ENCODE data around the gene CTNNBL1. TPM values are rescaled to one million over a fixed set of nuclear protein-coding genes. Genes with fewer than 3 reads are reported as not detected.

The CTNNBL1 gene
- total RNA-seq, 1 donor from 2014 or later: 45.8 TPM

DNA sequence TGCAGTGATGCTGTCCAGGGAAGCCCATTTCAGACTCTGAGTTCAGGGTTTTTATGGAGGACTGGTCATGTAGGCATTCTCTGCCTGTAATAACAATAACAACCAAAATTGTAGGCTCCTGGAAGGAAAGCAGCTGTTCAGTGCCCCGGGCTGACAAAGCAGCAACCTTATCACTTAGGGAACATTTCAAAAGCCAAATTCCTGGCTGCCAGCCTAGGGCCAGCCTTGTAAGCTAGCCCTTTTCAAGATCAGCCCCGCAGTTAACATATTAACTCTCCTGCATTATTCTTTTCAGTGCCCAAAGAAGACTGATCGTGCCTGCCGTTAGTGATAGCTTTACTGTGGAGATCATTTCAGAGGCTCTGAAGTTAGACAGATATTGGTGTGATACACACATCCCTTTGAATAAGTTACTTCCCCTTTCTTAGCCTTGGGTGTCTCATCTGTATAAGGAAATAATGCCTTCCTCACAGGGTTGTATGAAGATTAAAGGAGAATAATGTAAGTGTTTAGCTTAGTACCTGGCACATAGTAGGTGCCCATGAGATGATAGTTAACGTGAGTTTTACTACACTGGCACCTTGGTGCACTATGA, 44.1 kb downstream of the CTNNBL1 start:
- DNase-seq (ENCODE audit: low read depth, low spot score): no peak

DNA sequence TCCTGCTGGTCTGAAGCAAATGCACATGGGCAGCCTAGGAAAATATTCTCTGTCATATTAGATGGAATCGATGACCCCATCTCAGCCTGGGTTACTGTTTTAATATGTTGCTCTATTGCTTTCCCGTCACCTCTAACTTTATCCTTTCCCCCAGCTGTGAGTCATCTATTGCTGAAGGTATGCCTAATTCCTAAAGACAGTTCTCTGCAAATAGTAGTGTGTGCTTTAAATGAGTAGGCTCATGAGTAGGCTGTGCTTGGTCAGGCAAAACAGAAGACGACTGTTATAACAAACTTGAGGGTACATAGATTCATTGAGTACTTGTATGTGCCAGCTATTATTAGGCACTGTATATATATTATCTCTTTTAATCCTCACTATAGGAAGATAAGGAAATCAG, 47.2 kb downstream of the CTNNBL1 start:
- no peak for DNase-seq (ENCODE audit: low read depth, low spot score)

DNA sequence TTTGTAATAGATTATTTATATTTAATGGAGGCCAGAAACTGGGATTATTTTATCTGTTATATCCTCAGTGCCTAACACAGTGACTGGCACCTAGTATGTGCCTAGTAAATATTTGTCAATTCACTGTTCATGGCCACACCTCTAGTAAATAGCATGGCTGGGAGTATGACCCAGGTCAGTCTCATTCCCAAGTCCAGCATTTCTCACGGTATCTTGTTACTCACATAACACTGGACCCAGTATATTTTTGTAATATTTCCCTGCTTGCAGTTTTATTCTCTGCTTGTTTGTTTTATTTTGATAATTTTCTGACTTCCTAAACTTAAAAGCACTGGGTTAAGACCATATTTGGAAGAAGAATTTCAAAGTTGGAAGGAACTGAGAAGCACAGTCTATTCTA, 47.7 kb downstream of the CTNNBL1 start:
- no peak for DNase-seq (ENCODE audit: low read depth, low spot score)

DNA sequence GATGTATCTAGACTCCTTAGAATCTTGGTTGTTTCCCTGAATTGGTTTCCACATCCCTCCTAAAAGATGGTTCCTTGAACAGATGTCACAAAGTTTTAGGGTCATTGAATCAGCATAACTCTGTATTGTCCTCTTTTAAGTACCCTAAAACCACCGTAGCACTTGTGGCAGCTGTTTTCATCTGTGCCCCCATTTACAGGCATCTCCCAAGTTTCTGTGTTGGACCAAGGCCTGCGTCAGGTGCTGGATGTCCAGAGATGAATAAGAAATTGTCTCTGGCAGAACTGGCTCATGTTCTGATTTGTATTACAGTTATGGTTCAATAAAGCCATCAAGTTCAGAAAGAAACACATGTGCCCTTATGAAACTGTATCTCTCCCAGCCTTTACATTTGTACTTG, 48.3 kb downstream of the CTNNBL1 start:
- DNase-seq (ENCODE audit: low read depth, low spot score): no peak

DNA sequence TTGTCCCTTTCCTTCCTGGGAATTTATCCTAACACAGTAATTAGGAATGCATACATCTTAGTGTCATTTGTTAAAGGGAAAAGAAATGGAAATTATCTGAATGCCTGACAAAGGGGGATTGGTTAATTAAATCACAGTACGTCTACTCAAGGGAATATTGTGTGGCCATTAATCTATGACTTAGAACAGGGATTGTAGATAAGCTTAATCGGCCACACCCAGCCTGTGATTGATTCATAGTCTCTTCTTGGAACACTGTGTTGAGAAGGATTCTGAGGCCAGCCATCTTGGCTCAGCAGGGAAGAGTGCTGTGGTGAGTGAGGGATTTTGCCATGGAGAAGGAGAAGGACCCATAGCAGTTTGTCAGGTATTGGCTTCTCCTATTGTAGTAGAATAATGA, 50.5 kb downstream of the CTNNBL1 start:
- no peak for DNase-seq (ENCODE audit: low read depth, low spot score)

DNA sequence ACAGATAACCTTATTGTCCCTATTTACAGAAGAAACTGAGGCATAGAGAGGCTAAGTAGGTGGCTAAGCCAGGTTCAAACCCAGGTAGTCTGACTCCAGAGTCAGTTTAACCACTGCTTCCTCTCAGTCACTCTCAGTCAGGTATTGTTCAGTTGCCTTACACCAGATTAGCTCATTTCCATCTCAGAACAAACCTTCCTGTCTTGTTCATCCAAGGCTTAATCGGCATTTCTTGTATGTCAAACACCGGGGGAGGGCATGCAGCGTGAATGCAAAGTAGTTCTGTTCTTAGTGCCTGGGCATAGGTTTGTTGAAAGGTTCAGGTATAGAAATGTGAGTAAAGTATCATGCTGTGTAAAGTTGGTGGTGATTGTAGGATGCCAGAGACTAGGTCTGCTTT, 51.7 kb downstream of the CTNNBL1 start:
- no peak for DNase-seq (ENCODE audit: low read depth, low spot score)

DNA sequence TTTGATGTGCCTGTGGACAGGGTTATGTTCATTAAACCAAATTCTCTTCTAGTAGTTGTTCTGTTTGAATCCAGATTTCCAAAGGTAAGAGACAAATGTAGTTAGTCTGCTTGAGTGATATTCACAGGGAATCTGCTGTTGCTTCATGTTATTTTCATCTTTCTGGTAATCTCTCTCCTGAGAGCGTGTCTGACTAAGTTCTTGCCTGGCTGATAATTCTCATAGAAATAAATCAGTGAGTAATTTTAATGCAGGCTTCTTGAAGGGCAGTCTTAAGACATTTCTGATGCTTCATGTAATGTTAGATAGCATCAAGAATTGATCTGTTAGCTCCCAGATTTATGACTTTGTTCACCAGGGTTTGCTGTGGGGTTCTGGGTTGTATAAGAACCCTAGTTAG, 54.2 kb downstream of the CTNNBL1 start:
- no peak for DNase-seq (ENCODE audit: low read depth, low spot score)

DNA sequence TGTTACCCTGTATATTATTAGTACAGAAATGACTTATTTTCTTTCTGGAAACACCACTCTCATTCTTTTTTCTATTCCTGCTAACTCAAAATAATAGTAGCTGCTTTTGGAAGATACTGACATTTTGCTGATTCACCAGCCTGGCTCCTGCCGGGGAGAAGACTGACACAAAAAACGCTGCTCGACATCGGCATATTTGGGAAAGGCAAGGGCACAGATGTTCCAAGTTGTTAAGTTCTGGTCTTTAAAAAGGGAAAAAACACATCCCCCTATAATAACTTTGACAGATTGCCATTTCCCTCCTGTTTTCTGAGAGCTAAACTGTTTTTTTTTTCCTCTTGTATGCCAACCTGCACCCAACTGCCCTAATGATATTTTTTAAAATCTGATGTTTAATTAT, 55.4 kb downstream of the CTNNBL1 start:
- DNase-seq (ENCODE audit: low read depth, low spot score): no peak

DNA sequence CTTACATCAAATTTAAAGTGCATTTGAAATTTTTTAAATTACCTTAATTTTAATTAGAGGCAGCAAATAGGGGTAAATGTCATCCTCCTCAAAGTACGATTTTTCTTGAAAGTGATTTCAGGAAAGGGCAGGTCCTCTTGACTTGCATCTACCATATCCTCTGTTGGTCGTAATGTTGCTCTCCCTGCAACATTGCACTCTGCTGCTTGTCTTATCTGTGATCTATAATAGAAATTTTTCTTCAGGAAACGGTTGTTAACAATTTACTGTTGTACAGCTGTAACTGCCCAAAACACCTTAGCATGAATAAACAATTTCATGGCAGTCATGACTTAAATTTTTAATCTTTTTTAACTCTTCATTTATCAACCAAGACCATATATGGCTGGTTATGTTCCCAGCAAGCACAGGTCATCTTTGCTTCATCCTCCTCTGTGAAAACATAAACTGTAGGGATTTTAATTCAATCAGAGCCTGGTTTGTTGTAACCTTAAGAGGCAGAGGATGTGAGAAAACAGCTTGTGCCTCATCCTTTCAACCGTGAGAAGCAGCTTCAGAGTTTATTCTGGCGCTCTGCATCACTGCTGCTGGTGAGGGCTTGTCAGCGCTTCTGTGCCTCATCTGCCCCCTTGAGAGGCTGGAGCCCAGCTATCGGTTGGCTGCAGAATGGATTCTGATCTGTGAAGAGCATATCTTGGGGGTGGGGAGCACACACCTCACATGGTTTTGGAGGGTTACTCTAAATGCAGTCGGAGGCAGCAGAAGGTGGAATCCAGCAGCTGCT, 56.0 kb downstream of the CTNNBL1 start:
- no peak for DNase-seq (ENCODE audit: low read depth, low spot score)

DNA sequence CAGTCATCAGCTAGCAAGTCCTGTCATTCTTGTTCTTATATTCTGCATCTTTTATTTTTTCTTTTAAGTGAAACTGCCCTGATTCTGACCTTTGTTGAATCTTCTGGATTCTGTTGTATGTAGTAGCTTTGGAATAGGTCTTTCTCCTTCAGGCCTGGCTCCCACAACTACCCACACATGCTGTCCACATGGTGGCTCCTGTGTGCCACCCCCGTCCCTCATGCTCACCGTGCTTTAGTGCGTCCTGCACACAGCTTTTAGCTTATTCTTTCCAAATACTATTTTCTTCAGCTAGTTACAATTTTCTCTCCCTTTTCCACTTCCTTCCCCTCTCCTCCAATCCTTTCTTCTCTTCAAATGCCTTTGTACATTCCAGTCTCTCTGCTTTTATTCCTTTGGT, 61.8 kb downstream of the CTNNBL1 start:
- no peak for DNase-seq (ENCODE audit: low read depth, low spot score)

DNA sequence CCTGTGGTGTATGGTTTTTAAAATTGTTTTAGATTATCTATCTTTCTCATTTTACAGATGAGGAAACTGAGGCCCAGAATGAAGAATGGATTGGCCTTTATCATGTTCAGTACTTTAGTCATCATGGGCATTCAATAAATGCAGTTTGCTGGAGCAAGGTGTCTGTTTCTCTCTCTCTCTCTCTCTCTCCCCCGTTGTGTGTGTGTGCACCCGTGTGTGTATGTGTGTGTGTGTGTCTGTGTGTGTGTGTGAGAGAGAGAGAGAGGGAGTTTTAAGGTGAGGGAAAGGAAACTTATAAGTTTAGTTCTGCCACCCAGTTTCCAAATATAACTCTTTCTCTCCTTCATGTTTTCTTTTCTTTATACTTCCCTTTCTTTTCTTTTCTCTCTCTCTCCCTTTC, 62.4 kb downstream of the CTNNBL1 start:
- no peak for DNase-seq (ENCODE audit: low read depth, low spot score)

DNA sequence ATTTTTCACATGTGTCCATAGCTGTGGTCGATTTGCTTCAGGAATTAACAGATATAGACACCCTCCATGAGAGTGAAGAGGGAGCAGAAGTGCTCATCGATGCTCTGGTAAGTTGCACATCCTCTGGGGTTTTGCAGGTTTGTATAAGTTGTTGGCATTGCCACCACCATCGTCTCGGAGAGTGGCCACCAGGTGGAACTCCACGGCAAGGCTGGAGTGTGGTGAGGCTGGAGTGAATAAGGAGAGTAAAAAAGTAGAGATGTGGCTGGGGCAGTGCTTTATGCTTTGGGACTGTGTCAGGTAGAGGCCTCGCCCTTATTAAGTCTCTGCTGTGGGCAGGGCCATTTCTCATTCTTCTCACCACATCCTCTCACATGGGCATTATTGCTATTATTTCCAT, 63.7 kb downstream of the CTNNBL1 start:
- no peak for DNase-seq (ENCODE audit: low read depth, low spot score)

DNA sequence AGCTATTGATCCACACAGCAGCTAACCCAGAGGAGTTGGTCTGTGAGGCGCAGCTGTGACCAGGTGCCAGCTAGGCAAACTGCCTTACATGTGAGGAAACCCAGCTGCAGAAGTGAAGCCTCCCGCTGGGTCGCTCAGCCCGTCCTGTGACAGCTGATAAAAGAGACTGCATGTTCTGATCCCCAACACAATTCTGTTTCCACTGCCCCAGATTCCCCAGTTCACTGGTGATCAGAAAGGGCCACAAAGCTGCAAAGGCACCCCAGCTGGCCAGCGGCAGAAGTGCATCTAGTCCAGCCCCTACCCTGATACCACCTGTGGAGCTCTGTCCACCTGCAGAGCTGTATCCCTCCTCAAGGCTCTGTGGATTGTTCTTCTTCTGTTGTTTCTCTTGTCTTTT, 64.5 kb downstream of the CTNNBL1 start:
- no peak for DNase-seq (ENCODE audit: low read depth, low spot score)

DNA sequence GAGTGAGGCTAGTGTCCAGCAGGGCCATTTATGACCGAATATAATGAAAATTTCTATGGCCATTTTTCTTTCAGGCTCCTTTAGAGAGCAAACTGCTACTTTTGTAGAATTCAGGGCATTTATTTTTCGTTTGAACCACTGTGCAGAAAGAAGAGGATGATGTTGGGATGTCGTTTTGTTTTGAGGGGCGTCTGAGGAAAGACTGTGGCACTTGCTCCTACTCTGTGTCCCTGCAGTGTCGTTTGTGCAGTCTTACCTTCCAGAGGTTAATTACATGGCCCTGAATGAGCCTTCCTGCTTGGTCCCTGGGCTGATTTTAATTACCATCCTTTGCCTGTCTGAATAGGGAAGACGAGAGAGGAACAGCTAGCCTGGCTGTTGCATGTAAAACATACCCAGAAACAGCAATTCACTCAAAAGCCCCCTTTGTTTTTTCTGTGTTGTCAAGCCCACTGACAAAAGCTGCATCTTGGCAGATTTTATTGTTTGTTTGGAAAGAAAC, 65.3 kb downstream of the CTNNBL1 start:
- DNase-seq (ENCODE audit: low read depth, low spot score): no peak

DNA sequence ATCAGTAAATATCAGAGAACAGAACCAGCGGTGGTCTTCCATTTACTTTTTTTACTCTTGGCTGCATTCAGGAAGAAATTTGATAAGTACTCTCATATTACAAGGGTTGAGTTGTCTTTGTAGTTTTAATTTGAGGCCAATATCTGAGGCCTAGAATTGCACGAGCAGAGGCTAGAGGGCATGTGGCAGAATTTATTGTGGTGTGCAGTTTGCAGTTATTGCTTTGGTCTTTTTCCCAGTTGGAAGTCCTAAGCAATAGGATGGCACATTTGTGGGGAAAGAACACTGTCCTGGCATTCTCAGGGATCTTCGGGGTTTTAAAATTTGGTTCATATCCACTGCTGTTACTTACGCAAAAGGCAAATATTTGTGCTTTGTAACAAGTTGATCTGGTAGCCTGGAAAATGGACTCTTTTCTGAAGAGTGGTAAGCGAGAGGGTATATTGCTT, 66.0 kb downstream of the CTNNBL1 start:
- no peak for DNase-seq (ENCODE audit: low read depth, low spot score)

DNA sequence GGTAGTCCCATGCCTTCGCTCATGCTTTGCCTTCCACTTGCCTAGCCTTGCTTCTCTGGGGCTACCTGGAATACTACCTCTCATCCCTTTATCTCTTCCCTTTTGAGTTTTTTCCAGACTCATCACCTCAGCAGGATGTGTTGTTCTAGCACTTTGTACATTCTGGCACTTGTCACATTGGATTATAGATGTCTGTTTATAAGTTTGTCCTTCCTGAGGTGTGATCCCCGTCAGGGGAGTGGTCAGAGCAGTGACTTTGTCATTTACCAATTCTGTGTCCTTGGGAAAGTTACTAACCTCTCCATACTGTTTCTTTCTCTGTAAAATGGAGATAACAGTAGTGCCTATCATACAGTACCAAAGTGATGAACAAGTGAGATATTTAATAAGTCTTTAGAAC, 66.5 kb downstream of the CTNNBL1 start:
- no peak for DNase-seq (ENCODE audit: low read depth, low spot score)

DNA sequence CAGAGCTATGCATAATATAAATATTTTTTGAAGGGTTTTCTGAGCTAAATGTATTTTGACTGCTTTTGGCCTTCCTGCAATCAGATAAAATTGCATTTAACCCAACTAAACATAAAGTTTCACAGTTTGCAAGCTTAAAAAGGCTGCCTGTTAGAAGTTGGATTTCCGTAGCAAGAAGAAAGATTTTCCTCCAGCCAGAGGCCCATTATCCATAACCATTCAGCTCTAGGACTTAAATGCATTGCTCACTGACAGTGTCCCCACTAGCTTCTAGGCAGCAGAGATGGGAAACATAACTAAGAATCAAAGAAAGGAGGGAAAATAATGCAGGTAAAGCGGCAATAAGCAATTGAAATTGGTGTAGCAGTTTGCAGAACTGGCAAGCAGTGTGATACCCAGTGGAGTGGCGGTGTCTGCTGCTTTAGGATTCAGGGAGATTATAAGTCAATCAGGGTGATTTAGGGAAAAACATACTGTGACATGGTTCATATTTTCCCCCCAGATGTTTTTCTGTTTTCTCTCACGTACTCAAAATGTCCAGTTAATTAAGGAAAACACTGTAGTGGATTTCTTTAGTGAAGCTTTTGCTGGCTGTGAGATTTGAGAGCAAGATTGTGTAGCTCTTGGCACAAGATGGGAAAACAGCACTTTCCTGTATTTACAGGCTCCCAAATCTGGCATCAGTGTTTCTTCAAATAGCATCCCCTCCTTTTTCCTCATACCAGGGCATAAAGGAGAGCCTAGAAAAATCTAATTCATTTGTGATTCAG, 69.1 kb downstream of the CTNNBL1 start:
- DNase-seq (ENCODE audit: low read depth, low spot score): no peak

DNA sequence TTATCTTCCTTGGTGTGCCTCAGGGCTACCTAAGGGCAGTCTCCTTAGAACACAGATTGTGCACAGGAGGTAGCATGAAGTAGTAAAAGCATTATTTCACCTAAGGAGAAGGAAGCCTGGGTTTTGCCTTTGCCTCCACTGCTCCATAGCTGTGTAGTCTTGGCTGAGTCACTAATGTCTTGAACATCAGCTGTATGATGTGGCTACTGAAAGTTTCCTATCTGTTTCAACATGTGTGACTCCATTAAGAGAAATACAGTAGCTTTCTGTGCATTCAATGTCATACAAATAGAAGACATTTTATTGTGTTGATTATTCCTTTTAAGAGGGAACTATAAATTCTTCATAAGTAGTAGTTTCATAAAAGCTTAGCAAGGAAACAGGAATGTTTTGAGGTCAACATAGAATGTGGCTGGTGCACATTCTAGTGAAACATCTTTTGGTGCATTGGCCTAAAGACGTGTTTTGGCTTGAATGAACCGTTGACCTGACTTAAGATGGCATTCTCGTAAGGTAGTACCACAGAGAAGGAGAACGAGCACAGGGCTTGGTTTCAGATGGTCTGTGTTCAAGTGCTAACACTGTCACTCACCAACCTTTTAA, 70.6 kb downstream of the CTNNBL1 start:
- no peak for DNase-seq (ENCODE audit: low read depth, low spot score)

DNA sequence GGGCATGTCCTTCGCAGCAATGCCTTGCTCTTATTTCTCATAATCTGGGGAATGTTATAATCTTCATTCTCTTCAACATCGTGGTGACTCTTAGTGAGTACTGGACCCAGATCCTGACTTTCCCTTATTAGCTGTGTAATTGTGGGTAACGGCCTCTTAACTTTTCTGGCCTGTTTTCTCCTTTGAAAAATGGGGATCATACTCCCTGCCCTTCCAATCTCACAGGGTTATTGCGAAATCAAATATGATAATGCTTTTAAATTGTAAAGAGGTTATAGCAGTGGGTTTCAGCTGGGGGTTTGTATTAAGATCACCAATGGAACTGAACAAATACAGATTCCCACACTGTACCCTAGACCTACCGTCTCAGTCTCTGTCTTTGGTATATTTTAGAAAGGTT, 77.1 kb downstream of the CTNNBL1 start:
- no peak for DNase-seq (ENCODE audit: low read depth, low spot score)

DNA sequence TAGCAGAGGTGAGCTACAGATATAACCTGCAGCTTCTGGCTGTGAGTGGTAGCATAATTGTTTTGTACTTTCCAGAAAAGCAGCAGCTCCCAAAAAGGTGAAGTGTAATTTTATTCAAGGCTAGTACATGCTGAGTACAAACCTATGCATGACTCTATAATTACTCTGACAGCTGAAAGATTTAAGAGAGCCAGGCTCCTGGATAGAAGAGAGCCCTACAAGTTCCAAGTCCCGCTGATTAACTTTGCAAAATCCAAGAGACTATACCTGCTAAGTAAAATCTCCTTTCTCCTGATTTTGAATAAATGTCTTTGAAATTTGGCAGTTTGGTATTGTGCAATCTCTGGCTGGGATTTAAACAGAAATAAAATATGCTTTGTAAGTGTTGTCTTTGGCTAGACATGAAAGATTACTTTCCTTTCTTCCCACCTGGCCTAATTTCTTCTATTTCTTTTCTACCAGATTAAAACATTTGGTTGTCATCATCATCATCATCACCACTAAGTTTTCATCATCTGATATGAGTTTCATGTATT, 79.5 kb downstream of the CTNNBL1 start:
- DNase-seq (ENCODE audit: low read depth, low spot score): no peak

DNA sequence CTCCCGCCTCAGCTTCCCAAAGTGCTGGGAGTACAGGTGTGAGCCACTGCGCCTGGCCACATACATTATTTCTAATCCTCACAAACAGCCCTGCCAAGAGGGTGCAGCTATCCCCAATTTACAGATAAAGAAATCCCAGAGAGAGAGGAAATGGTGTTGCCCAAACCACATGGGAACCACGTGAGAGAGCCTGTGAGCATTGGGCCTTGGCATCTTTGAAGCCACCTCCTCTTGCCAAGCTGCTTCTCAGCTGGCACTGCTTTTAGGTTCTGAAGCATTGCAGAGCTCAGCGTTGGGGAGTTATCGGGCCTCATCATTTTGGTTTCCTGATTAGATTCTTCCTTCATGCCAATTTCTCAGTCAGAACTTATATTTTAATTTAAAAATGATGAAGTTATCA, 80.3 kb downstream of the CTNNBL1 start:
- no peak for DNase-seq (ENCODE audit: low read depth, low spot score)

DNA sequence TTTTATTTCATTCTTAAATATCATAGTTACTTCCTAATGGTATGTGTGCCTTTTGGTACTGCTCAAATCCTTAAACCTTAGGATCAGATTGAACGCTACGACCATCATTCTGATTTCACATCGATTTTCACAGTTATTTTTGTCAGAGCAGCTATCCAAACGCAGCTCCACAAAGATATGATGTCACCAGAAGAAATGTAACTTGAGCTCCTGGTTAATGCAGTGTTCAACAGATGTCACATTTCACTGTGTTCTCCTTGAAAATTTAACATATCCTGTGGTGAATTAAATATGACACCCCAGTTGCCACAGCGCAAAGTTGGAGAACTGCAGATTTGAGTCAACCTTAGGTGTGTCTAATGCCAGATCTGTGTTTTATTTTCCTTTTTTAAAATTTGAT, 81.4 kb downstream of the CTNNBL1 start:
- no peak for DNase-seq (ENCODE audit: low read depth, low spot score)

All from pulmonary artery endothelial cell (primary cell).